ELF-1 (cell line): ENCODE results near the gene CRCP.
A peak's percentile ranks its signal among the peaks of the same experiment; 100 is the strongest.
"Not testable (repeated sequence)": the region's sequence is repeated elsewhere in the genome, so short reads cannot be mapped to it uniquely, and the experiment has no call there.

Experiments
- DNase-seq: peaks from one replicate; pipeline ENCODE4 v3.0.0-alpha.2; 2016; ENCODE audit warnings: low read depth, low spot score

CRCP gene

DNA sequence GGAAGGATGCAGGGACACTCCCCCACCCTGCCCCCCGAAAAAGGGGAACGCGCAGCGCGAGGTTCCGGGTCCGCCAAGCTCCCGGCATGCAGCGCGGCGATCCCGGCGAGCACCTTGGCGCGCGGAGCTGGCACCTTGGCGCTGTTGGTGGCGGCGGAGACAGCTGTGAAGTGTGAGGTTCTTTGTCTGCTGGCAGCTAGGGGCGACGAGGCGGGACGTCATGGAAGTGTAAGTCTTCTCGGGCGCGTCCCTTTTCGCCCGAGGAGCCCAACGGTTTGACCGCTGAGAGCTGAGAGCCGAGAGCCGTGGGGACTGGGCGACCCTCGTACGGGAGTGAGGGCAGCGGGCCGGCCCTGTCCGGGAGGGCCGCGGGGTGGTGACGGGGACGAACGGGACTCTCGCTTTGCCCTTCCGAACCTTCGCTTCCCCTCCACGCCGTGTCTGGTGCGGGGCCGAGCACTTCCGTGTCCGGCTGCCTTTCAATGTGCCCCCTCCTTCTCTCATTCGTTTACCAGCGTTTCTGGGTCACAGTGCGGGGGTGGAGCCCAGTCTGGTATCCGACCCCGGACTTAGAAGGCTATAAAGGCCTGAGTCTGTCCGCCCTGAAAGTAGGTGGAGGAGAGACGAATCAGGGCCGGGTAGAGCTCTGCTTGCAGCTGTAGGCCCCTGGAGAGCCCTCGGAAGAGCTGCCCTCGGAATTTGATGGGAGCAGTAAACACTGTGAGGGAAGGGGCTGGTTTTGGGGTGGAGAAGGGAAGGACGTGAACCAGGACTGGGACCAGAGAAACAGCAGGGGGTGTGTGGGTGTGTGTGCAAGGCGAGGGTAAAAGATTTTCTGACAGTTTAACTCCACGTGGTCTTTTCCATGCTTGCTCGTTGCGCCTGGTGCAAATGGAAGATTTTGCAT, at the start of gene CRCP:
CRCP (plus strand) TSS at position 105 of the 907 bp plus-strand sequence; CDS start at position 221, 116 bp downstream.
- DNase-seq, result peak; percentile 81

DNA sequence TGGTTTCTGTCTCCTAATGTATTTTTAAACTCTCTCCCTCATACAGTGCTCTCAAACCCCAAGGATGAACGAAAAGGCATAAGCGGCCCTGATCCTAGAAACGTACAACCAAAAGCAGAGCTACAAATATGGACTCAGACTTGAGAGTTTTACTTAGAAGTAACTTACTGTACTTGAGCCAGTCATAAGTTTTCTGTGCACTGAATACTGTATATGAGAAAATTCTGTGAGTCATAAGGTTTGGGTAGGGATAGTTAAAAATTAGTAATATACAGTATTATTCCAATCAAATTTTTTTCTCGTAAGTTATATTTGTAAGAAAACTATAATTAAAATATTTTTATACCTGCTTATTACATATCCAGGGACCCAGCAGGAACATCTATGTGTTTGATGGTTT, 44.9 kb upstream of the CRCP start:
- no peak for DNase-seq

DNA sequence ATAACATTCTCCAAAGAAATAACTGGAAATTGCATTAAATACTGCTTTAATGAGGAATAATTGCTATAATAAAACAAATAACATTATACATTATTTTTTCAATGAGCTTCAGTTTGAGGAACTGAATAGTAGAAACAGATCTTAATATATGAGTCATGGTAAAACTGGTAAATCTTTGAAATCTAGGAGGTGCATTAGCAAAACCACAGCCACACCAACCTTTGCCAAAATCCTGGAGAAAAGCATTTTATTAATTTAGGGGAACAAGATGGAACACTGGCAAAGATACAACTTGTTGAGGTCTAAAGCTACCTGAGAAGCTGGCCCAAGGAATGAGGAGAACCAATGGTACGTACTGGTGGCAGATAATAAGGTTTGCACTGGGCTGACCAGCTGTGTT, 44.4 kb upstream of the CRCP start:
- DNase-seq, result no peak

DNA sequence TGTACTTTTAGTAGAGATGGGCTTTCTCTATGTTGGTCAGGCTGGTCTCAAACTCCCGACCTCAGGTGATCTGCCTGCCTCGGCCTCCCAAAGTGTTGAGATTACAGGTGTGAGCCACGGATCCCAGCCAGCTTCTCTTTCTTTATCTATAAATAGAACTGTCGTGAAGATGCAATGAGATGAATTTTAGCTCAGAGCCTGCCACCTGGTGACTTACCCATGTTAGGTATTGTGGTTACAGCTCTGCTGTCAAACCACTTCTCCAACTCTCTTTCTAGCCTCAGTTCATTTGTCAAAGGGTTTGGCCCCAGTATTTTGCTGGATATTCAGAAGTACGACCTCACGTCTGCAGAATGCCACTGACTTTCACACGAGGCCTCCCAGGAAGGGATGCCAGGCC, 42.4 kb upstream of the CRCP start:
- not testable (repeated sequence) for DNase-seq

DNA sequence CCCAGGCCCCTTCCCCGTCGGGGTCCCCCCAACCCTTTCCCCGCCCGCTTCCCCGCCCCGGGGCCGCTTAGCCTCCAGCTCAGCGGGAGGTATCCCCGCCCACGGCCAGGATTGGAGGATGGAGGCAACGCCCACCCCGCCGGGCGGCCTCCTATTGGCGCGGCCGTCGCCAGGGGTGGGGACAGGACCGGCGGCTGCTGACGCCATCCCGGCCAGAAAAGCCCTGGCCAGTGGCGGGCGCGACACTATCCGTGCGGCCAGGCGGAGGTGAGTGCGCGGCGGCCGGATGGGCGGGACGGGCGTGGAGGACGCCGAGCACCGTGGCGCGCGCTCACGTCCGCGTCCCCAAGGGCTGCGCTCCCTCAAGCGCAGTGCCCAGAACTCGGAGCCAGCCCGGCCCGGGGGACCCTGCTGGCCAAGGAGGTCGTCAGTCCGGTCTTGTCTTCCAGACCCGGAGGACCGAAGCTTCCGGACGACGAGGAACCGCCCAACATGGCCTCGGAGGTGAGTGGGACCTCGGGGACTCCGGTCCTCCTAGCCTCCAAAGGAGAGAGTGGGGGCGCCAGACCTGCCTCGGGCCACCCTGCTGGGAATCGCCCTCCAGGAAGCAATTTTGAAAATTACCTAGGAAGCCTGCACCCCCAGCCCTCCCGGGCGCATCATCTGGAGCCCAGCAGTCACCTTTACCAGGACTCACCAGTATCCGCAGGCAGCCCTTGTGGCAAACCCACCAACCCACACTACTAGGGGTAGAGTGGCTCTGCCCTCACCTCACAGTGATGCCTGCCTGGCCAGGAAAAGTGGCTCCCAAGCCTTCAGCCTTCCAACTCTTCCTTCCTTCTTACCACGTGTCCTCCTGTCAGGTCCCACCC, 38.8 kb upstream of the CRCP start, which contains the start of gene ASL:
ASL (plus strand) TSS at position 230 of the 872 bp plus-strand sequence; CDS start at position 493, 263 bp downstream.
- peak; percentile 95 for DNase-seq

DNA sequence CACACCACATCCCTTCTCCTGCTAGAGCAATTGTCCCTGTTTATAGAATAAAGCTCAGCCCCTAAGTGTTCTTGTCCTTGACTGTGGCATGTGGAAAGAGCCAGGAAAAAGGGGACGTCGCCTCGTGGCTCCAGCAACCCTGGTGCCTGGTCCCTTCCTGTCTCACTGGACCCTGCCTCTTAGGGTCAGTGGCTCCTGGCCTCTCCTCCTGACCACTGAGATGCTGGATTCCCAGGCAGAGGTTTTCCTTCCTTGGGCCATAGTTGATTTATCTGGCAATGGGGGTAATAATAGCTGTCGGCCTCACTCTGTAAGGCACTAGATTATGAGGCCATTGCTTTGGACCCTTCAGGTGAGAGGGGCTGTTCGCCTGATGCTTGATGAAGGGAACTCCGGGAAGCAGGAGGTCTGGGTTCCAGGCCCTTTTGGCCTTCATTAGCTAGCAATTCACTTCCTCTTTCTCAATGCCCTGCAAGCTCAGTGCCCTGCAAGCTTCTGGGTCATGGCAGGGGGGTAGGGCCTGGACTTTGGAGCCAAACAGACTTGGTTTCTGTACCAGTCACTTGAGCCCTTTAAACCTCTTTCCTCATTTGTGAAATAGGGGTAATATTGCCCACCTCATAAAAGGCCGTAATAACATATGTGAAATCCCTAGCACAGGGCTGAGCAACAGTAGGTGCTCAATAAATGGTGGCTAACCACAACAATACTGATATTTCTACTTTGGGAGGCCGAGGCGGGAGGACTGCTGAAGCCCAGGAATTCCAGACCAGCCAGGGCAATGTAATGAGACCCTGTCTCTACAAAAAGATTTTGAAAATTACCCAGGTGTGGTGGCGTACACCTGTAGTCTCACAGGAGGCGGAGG, 38.0 kb upstream of the CRCP start:
- no peak for DNase-seq

DNA sequence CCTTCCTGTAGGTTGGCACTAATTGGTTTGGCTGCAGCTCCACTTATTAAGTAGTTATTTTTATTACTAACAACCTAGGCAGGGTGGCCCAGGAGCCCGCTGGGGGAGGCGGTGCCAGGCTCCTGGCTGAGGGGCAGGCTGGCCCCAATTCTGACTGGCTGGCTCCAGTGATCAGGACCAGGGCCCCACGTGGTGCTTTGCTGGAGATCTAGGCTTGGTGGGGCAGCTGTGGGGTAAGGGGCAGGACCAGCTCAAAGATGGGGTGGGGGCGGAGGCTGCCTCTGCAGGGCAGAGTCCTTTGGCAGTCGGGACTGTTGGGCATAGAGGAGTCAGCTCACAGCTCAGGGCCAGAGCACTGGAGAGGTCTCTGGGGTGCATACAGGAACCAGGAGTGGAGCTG, 36.6 kb upstream of the CRCP start:
- DNase-seq, result no peak

DNA sequence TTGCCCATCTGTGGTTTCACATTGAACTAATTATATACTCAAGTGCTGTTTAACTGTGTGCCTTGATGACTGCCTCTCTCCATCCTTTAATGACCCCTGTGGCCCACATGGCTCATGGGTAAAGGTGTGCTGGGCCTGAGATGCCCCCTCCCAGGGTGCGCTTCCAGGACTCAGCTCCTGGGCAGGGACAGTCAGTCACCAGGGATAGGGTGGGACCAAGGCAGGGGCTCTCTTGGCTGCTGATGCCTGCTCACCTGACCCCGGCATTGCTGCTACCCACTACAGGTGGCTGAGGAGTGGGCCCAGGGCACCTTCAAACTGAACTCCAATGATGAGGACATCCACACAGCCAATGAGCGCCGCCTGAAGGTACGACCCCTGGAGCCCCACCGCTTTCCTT, 32.6 kb upstream of the CRCP start:
- no peak for DNase-seq

DNA sequence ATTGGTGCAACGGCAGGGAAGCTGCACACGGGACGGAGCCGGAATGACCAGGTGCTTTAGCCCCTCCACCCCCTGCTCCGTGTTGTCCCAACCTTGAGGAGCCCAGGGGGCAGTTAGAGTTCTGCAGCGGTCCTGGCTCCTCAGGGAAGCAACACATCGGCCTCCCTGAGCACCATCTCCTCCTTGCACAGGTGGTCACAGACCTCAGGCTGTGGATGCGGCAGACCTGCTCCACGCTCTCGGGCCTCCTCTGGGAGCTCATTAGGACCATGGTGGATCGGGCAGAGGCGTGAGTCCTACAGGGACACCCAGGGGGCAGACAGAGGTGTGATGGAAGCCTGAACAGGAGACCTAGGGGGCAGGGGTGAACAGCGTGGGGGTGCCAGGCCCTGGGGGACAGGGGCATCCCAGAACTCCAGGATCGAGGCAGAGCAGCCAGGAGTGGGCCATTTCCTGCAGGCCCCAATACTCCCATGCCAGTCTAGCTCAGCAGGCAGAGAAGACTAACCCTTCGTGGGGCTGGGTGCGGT, 31.7 kb upstream of the CRCP start:
- no peak for DNase-seq

DNA sequence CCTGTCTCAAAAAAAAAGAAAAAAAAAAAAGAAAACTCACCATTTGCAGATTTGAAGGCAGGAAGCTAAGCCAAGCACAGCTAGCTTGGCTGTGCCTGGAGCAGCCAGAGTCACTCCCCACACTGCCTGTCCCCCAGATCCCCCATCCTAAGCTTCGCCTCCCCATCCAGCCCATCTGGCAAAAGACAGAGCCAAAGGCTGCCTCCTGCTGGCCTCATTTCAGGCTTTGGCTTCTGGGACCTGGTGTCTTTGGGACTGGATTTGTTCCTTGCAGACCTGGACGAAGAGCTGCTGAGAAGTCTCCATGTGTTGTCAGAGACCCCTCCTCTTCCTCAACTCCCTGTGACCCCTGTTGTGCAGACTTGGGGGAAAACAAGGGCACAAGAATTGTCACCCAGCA, 31.0 kb upstream of the CRCP start:
- DNase-seq, result no peak

DNA sequence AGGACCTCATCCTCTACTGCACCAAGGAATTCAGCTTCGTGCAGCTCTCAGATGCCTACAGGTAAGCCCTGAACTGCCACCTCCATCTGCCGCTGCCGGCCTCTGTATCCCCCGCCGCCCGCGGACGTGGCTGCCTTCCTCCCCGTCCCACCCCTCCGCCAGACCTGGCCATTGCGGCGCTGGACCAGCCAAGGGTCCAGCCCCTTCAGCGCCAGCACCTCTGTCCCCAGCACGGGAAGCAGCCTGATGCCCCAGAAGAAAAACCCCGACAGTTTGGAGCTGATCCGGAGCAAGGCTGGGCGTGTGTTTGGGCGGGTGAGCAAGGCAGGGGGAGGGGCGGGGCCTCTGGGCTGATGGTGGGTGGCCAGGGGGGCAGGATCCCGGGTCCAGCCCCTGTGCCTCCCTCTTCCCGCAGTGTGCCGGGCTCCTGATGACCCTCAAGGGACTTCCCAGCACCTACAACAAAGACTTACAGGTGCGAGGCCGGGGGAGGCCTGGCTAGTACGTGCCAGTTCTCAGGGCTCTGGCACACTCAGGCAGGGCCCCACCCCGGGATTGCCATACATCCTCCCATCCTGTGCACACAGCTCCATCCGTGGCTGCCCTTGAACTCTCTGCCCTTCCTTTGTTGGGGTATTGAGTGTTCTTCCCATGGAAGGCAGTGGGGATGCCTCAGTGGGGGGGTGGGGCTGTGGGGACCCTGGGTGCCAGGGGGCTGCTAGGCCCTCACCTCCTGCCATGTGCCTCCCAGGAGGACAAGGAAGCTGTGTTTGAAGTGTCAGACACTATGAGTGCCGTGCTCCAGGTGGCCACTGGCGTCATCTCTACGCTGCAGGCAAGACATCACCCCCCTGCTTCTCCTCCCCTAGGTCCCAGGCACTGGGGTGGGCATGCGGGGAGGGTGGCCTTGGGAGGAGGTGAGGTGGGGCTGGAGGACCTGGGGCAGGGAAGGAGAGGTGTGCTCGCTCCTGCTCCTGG, 25.5 kb upstream of the CRCP start:
- DNase-seq, result no peak

DNA sequence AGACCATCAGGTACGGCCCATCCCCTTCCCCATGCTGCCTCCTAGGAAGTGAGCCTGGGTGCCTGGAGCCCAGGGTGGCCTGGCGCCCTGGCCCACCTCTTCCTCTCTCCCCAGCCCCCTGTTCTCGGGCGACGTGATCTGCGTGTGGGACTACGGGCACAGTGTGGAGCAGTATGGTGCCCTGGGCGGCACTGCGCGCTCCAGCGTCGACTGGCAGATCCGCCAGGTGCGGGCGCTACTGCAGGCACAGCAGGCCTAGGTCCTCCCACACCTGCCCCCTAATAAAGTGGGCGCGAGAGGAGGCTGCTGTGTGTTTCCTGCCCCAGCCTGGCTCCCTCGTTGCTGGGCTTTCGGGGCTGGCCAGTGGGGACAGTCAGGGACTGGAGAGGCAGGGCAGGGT, 22.0 kb upstream of the CRCP start:
- DNase-seq, result no peak

DNA sequence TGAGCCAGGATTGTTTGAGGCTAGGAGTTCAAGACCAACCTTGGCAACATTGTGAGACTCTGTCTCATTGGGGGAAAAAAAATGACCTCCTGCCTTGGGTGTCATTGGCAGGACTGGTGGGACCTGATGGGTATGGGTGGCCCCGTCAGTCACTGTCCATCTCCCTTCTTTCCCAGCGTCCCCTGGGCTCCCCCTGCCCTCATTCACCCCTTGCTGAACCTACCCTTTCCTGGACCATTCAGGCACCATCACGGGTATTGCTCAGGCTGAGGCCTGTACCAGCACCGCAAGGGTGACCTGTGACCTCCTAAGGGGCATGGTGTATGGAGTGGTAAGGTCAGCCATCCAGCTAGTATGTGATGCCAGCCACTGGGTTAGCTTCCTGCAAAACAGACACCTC, 19.6 kb upstream of the CRCP start:
- DNase-seq, result no peak

DNA sequence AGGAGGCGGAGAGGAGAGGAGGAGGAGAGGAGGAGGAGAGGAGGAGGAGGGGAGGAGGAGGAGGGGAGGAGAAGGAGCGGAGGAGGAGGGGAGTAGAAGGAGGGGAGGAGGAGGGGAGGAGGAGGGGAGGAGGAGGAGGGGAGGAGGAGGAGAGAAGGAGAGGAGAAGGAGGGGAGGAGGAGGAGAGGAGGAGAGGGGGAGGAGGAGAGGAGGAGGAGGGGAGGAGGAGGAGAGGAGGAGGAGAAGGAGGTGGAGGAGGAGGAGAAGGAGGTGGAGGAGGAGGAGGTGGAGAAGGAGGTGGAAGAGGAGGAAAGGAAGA, 15.5 kb upstream of the CRCP start:
- no peak for DNase-seq

DNA sequence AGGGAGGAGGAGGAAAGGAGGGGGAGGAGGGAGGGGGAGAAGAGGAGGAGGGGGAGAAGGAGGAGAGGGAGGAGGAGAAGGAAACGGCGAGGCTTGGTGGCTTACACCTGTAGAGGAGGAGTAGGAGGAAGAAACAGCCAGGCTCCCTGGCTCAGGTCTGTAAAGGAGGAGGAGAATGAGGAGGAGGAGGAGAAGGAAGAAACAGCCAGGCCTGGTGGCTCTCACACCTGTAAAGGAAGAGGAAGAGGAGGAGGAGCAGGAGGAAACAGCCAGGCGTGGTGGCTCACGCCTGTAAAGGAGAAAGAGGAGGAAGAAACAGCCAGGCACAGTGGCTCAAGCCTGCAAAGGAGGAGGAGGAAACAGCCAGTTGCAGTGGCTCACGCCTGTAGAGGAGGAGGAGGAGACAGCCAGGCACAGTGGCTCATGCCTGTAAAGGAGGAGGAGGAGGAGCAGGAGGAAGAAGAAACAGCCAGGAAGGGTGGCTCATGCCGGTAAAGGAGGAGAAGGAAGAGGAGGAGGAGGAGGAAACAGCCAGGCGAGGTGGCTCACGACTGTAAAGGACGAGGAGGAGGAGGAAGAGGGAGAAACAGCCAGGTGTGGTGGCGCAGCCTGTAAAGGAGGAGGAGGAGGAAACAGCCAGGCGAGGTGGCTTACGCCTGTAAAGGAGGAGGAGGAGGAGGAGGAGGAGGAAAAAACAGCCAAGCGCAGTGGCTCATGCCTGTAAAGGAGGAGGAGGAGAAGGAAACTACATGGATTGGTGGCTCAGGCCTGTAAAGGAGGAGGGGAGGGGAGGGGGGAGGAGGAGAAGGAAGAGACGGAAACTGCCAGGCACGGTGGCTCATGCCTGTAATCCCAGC, 14.9 kb upstream of the CRCP start:
- DNase-seq, result peak; percentile 83

DNA sequence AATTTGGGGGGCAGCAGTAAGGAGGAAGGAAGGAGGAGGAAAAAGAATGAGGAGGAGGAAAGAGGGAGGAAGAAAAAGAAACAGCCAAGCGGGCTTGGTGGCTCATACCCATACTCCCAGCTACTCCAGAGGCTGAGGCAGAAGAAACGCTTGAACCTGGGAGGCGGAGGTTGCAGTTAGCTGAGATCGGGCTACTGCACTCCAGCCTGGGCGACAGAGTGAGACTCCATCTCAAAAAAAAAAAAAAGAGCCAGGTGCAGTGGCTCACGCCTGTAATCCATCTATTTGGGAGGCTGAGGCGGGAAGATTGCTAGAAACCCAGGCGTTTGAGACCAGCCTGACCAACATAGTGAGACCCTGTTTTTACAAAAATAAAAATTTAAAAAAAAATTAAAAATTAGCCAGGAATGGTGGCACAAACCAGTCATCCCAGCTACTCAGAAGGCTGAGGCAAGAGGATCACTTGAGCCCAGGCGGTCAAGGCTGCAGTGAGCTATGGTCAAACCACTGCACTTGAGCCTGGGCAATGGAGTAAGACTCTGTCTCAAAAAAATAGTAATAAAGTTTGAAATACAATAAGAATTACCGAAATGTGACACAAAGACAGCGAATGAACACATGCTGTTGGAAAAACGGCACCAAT, 14.1 kb upstream of the CRCP start:
- DNase-seq, result no peak

DNA sequence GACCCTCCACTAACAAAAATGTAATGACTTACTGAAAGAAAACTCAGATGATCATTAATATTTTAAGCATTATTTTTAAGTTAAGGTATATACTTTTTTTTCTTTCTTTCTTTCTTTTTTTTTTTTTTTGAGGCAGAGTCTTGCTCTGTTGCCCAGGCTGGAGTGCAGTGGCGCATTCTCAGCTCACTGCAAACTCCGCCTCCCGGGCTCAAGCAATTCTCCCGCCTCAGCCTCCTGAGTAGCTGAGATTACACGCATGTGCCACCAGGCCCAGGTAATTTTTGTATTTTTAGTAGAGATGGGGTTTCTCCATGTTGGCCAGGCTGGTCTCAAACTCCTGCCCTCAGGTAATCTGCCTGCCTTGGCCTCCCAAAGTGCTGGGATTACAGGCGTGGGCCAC, 12.5 kb upstream of the CRCP start:
- not testable (repeated sequence) for DNase-seq

DNA sequence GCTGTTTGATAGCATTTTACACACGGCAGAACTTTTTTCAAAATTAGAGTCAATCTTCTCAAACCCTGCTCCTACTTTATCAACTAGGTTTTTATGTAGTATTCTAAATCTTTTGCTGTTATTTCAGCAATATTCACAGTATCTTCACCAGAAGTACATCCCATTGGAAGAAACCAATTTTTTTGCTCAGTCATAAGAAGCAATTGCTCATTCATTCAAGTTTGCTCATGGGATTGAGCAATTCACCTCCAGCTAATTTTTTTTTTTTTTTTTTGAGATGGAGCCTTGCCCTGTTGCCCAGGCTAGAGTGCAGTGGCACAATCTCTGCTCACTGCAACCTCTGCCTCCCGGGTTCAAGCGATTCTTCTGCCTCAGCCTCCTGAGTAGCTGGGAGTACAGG, 10.7 kb upstream of the CRCP start:
- DNase-seq, result not testable (repeated sequence)

DNA sequence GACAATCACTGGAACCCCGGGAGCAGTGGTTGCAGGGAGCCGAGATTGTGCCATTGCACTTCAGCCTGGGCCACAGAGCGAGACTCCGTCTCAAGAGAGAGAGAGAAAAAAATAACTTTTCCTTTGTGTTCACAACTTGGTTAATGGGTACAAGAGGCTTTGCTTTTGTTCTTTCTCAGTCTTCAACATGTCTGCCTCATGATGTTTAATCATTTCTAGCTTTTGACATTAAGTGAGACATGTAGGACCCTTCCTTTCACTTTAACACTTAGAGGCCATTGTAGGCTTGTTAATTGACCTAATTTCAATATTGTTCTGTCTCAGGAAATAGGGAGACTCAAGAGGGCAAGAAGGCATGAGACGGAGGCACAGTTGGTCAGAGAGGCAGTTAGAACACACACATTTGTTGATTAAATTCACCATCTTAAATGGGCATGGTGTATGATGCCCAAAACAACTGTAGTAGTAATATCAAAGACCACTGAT, 9.3 kb upstream of the CRCP start:
- DNase-seq, result no peak
